Activated T-helper 2 cell treated with anti-CD3 and anti-CD28 coated beads, Interferon-gamma antibody, Interleukin-2, Interleukin-4, amounts not matched to agents 10 μg/mL and 5 μg/mL and 100 μg/mL, durations not matched to agents 14 hours and 24 hours and 36 hours (primary cell): Measurements from ENCODE around the gene CLEC16A. TPM values are rescaled to one million over a fixed set of nuclear protein-coding genes. Genes with fewer than 3 reads are reported as not detected.
A peak's percentile ranks its signal among the peaks of the same experiment; 100 is the strongest.

ENCODE experiments used
- DNase-seq: peaks from one replicate; pipeline ENCODE4 v3.0.0; 2021; ENCODE audit warnings: low spot score
- H3K27ac Mint-ChIP-seq: one replicate; pipeline ENCODE4 v1.8.0; 2021; ENCODE audit warnings: mixed read lengths
- H3K27me3 Mint-ChIP-seq: one replicate; pipeline ENCODE4 v1.8.0; 2021; ENCODE audit warnings: low read depth, mixed read lengths
- H3K36me3 Mint-ChIP-seq: one replicate; pipeline ENCODE4 v1.8.0; 2021; ENCODE audit warnings: low read depth, mixed read lengths
- H3K4me1 Mint-ChIP-seq: one replicate; pipeline ENCODE4 v1.8.0; 2021; ENCODE audit warnings: low read depth, mixed read lengths
- H3K4me3 Mint-ChIP-seq: one replicate; pipeline ENCODE4 v1.8.0; 2021; ENCODE audit warnings: low read depth, mild to moderate bottlenecking, moderate library complexity, mixed read lengths
- H3K9me3 Mint-ChIP-seq: one replicate; pipeline ENCODE4 v1.8.0; 2021; ENCODE audit warnings: mixed read lengths
- intact Hi-C: fragments of 100-400 bp; cut with micrococcal nuclease; formaldehyde crosslinking; loops from one replicate; pipeline ENCODE4 v1.15.1; 2023
- total RNA-seq: library from RNA; stranded (reverse); gene quantifications from 2 replicates; pipeline ENCODE4 v1.2.3, GENCODE V29; 2022

CLEC16A gene
- total RNA-seq, 1 donor from 2014 or later: 48.7 TPM

GRCh38 chr16:11079652-11080187, 135.4 kb downstream of the CLEC16A start:
- peaks cover 63% of the 10 kb centered on the region for H3K36me3 Mint-ChIP-seq
- peaks cover 96% of the 10 kb centered on the region for H3K4me1 Mint-ChIP-seq
- intact Hi-C loops: loop anchor here (1.0 to 10.0 kb wide), 3 partner anchors 33 to 505 kb away; partner anchors contain the start of gene LITAF
- DNase-seq: no peak
- H3K27ac Mint-ChIP-seq: peak overlapping the region; percentile 94
- no peaks in the 10 kb centered on the region for H3K27me3 Mint-ChIP-seq
- H3K4me3 Mint-ChIP-seq: peak overlapping the region; percentile 56
- no peaks in the 10 kb centered on the region for H3K9me3 Mint-ChIP-seq

- no peak for DNase-seq
- intact Hi-C loops: no loop called here
- Mint-ChIP-seq H3K9me3 (no peaks in the 10 kb centered on the region), H3K27ac (peak overlapping the region; percentile 94), H3K27me3 (no peaks in the 10 kb centered on the region), H3K36me3 (peaks cover 66% of the 10 kb centered on the region), H3K4me3 (peak overlapping the region; percentile 43), H3K4me1 (peaks cover 97% of the 10 kb centered on the region)
Measured at GRCh38 chr16:11080327-11080967, 136.1 kb downstream of the CLEC16A start.

- peak overlapping the region; percentile 94 for H3K27ac Mint-ChIP-seq
- peaks cover 66% of the 10 kb centered on the region for H3K36me3 Mint-ChIP-seq
- H3K27me3 Mint-ChIP-seq: no peaks in the 10 kb centered on the region
- intact Hi-C loops: no loop called here
- H3K4me3 Mint-ChIP-seq: no peak overlapping the region
- DNase-seq: no peak
- H3K4me1 Mint-ChIP-seq: peaks cover 96% of the 10 kb centered on the region
- H3K9me3 Mint-ChIP-seq: no peaks in the 10 kb centered on the region
Measured at GRCh38 chr16:11080999-11081630, 136.8 kb downstream of the CLEC16A start.

GRCh38 chr16:11082108-11082859, 137.9 kb downstream of the CLEC16A start:
- H3K9me3 Mint-ChIP-seq: no peaks in the 10 kb centered on the region
- DNase-seq: no peak
- no peaks in the 10 kb centered on the region for H3K27me3 Mint-ChIP-seq
- H3K4me1 Mint-ChIP-seq: peaks cover 95% of the 10 kb centered on the region
- H3K27ac Mint-ChIP-seq: peak overlapping the region; percentile 74
- intact Hi-C loops: no loop called here
- H3K4me3 Mint-ChIP-seq: no peak overlapping the region
- peaks cover 65% of the 10 kb centered on the region for H3K36me3 Mint-ChIP-seq

GRCh38 chr16:11082860-11083388, 138.6 kb downstream of the CLEC16A start:
- no peak overlapping the region for H3K4me3 Mint-ChIP-seq
- intact Hi-C loops: no loop called here
- peaks cover 60% of the 10 kb centered on the region for H3K36me3 Mint-ChIP-seq
- no peak for DNase-seq
- peaks cover 94% of the 10 kb centered on the region for H3K4me1 Mint-ChIP-seq
- H3K27ac Mint-ChIP-seq: peak overlapping the region; percentile 74
- H3K9me3 Mint-ChIP-seq: no peaks in the 10 kb centered on the region
- H3K27me3 Mint-ChIP-seq: no peaks in the 10 kb centered on the region

- peaks cover 94% of the 10 kb centered on the region for H3K4me1 Mint-ChIP-seq
- intact Hi-C loops: no loop called here
- H3K4me3 Mint-ChIP-seq: peak overlapping the region; percentile 13
- peaks cover 55% of the 10 kb centered on the region for H3K36me3 Mint-ChIP-seq
- peak overlapping the region; percentile 74 for H3K27ac Mint-ChIP-seq
- H3K9me3 Mint-ChIP-seq: no peaks in the 10 kb centered on the region
- no peak for DNase-seq
- no peaks in the 10 kb centered on the region for H3K27me3 Mint-ChIP-seq
Measured at GRCh38 chr16:11084484-11084875, 140.1 kb downstream of the CLEC16A start.

GRCh38 chr16:11084876-11085485, 140.6 kb downstream of the CLEC16A start:
- H3K4me1 Mint-ChIP-seq: peaks cover 94% of the 10 kb centered on the region
- no peaks in the 10 kb centered on the region for H3K9me3 Mint-ChIP-seq
- DNase-seq: no peak
- peaks cover 57% of the 10 kb centered on the region for H3K36me3 Mint-ChIP-seq
- H3K4me3 Mint-ChIP-seq: peak overlapping the region; percentile 13
- H3K27ac Mint-ChIP-seq: peak overlapping the region; percentile 74
- H3K27me3 Mint-ChIP-seq: no peaks in the 10 kb centered on the region
- intact Hi-C loops: no loop called here

- intact Hi-C loops: no loop called here
- Mint-ChIP-seq H3K9me3 (no peaks in the 10 kb centered on the region), H3K4me1 (peaks cover 87% of the 10 kb centered on the region), H3K27me3 (no peaks in the 10 kb centered on the region), H3K4me3 (no peak overlapping the region), H3K27ac (peak overlapping the region; percentile 39), H3K36me3 (peaks cover 53% of the 10 kb centered on the region)
- DNase-seq: no peak
Measured at GRCh38 chr16:11085916-11086315, 141.6 kb downstream of the CLEC16A start.

- Mint-ChIP-seq H3K4me3 (no peak overlapping the region), H3K9me3 (no peaks in the 10 kb centered on the region), H3K4me1 (peaks cover 82% of the 10 kb centered on the region), H3K27me3 (no peaks in the 10 kb centered on the region), H3K27ac (peak overlapping the region; percentile 89), H3K36me3 (peaks cover 41% of the 10 kb centered on the region)
- DNase-seq: no peak
- intact Hi-C loops: no loop called here
Measured at GRCh38 chr16:11087691-11088073, 143.3 kb downstream of the CLEC16A start.

- peak overlapping the region; percentile 5 for H3K4me3 Mint-ChIP-seq
- intact Hi-C loops: no loop called here
- peak; percentile 49 for DNase-seq
- peak overlapping the region; percentile 89 for H3K27ac Mint-ChIP-seq
- no peaks in the 10 kb centered on the region for H3K9me3 Mint-ChIP-seq
- H3K4me1 Mint-ChIP-seq: peaks cover 82% of the 10 kb centered on the region
- H3K36me3 Mint-ChIP-seq: peaks cover 41% of the 10 kb centered on the region
- no peaks in the 10 kb centered on the region for H3K27me3 Mint-ChIP-seq
Measured at GRCh38 chr16:11088074-11088730, 143.8 kb downstream of the CLEC16A start.

GRCh38 chr16:11088831-11089230, 144.5 kb downstream of the CLEC16A start:
- H3K27ac Mint-ChIP-seq: peak overlapping the region; percentile 89
- no peaks in the 10 kb centered on the region for H3K9me3 Mint-ChIP-seq
- DNase-seq: no peak
- peaks cover 35% of the 10 kb centered on the region for H3K36me3 Mint-ChIP-seq
- no peaks in the 10 kb centered on the region for H3K27me3 Mint-ChIP-seq
- intact Hi-C loops: no loop called here
- no peak overlapping the region for H3K4me3 Mint-ChIP-seq
- peaks cover 82% of the 10 kb centered on the region for H3K4me1 Mint-ChIP-seq
